ENCODE measurements around the gene PIGR.
A peak's percentile ranks its signal among the peaks of the same experiment; 100 is the strongest.

The PIGR gene

DNA sequence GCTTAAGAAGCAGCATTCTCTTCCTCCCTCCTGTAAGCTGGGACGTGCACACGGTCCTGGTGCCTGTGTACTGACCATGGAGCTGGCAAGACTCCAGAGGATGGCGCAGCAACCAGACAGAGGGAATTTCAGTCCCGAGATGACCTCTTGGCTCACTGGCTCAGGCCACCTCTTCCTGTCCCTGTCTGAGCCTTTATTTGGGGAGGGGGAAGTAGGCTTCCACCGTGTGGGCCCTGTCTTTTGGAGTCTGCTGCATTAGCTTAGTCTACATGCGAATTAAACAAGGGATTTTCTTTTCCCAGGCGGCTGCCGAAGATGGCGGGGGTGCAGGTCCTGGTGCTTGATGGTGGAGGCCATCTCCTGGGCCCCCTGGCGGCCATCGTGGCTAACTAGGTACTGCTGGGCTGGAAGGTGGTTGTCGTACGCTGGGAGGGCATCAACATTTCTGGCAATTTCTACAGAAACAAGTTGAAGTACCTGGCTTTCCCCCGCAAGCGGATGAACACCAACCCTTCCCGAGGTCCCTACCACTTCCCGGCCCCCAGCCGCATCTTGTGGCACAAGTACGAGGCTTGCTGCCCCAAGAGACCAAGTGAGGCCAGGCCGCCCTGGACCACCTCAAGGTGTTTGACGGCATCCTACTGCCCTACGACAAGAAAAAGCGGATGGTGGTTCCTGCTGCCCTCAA is 38.8 kb downstream of the PIGR start:
- DNase-seq: no peak

DNA sequence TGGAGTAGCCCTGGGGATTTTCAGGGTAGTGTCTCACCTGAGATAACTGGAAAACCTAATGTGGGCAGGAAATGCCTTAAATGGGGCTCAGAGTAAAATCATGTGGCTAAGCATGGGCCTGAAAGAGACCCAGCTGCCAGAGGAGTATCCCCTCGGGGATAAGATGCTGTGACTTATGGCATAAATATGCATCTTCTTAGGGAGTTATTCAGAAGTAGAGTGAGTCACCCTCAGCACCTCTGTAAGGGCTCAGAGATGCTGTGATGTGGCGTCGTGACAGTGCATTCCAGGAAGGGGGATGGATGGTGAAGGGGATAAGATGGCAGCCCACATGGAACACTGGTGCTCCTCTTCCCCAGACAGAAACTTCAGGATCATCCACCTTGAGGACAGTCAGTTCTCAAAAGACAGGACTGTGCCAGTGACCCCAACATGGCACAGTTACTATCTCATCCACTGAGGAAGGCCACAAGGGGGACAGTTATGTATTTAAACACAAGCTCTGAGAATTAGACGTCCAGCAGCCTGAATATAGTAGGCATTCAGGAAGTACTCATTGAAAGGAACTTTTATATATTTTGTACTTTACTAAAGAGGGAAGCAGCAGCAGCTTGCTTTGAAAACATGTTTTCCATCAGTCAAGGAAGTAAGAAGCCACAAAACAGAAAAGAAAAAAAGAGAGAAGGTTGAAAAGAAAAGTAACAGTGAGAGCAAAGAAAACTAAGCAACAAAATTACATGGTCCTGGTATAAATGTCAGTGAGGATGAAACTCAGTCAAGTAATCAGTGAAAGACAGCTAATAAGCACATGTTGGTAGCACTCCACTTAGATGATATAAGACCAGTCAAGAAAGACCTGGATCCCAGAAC is 40.7 kb downstream of the PIGR start:
- no peak for DNase-seq

DNA sequence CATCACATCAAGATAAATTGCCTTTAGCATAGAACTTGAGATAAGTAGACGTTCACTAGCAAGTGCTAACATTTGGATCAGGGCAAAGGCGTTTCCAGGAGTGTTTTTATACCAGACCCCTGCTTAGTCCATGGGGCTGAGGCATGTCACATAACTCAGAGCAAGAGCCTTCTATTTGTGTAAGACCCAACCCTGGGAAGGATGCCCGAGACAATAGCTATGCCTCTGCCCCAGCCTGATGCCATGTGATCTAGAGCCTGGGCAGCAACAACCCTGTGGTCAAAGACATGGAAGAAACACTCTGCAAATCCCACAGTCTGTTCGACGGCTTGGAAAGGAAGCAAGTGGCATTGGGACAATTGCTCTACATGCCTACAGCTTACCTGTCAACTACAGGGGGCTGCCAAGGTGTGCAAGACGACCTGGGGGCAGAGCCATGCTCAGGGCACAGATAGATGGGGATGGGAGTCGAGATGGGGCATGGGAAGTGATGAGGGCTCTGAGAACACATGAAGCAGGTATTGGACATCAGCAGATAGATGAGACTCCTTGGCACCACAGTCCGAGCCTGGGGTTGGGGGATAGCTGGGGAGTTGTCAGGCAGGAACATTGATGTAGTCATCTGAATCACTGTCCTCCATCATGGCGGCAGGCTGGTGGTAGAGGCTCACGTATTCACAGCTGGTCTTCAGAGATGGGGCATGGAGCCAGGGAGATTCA is 41.7 kb downstream of the PIGR start:
- no peak for DNase-seq

DNA sequence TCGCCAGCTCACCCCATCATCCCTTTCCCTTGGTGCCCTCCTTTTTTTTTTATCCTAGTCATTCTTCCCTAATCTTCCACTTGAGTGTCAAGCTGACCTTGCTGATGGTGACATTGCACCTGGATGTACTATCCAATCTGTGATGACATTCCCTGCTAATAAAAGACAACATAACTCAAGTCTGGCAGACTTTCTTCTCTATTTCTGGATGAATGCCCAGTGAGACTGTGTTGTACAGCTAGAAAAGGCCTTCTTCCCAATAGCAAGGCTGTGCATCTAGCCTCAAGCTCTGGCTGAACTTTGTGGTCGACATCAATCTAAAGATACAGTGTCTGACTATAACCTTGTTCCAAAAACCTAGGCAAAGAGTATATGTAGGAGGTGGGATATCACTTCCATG is 42.6 kb downstream of the PIGR start:
- no peak for DNase-seq

DNA sequence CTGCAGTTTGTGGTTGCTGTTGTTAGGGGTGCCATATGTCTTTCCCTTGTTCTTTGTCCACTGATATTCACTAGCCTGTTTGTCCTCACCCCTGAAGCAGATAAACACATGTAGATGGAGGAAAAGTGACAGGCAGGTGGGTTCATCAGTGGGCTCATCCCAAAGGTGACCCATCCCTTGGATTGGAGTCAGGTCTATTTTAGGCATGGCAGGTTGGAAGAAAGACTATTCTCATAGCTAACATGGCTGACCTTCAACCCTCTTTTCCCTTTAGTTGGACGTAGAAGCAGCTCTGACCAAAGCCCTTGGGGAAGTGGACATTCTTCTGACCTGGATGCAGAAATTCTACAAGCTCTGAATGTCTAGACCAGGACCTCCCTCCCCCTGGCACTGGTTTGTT is 43.6 kb downstream of the PIGR start:
- DNase-seq: no peak

DNA sequence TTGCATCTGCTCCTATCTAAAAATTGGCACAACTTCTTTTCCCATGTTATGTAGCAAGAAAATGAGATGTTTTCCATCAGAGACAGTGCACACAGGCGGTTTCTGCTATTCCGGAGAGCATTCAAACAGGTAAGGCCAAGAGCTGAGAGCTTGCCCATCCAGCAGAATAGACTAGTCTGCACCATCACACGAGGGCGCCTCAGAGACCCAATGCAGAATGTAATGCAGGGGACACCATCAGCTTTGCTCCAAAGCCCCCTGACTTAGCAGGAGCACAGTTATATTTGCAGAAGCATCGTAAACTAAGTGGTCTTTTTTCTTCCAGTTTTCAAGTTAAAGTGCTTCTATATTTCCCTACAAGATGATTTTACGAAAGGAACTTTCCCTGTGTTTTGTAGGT is 44.3 kb downstream of the PIGR start:
- no peak for DNase-seq

DNA sequence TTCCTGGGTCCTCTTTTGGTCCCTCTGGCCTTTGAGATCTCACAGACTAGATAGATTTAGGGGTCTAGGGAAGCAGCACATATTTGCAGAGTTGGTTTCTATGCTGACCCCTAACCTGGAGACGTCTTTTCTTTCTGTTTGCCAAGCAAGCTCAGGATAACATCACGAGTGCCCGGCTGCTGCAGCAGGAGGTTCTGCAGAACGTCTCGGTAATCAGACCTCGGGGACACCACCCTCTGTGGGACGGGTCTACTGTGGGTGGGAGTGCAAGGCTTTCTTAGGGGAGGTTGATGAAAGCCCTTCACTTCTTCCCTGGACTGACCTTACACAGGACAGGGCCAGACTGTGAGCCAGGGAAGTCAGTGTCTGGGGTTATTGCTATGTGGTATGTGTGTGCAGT is 46.1 kb downstream of the PIGR start:
- DNase-seq: no peak

DNA sequence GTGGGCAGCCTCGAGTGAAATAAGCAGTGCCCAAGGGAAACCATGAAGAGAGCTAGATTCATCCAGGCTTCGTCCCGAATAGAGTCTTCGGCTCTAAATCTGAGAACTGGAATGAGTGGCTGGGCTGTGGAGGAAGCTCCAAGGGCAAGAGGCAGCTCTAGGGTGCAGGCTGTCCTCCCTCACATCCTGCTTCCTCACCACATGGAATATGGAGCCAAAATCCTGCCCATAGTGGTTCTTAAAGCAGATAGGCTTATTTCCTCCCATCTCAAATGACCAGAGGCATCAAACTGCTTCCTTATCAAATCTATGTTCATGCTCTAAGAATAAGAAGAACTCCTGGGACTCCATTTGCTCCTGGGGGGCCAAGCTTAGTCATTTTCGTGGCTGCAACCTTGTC is 46.5 kb downstream of the PIGR start:
- DNase-seq: no peak

DNA sequence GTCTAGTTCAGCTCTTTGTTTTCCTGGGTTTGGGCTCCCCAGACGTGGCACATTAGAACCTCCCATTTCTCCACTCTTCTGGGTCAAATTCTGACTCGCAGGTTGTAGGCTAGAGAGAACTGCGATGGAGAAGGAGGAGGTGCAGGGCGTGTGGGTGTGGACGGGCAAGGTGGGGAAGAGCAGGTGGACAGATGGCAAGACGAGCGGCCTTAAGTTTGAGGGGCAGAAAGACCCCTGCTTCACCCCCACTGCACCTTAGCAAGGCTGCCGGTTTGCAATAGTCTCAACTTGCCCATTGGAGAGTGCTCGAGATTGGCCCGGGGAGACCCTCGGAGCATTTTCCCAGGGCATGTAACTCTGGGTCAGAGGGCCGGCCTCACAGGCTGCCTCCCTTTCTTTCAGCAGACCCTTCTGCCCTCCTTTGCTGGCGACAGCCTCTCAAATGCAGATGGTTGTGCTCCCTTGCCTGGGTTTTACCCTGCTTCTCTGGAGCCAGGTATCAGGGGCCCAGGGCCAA is 47.3 kb downstream of the PIGR start:
- DNase-seq: no peak

DNA sequence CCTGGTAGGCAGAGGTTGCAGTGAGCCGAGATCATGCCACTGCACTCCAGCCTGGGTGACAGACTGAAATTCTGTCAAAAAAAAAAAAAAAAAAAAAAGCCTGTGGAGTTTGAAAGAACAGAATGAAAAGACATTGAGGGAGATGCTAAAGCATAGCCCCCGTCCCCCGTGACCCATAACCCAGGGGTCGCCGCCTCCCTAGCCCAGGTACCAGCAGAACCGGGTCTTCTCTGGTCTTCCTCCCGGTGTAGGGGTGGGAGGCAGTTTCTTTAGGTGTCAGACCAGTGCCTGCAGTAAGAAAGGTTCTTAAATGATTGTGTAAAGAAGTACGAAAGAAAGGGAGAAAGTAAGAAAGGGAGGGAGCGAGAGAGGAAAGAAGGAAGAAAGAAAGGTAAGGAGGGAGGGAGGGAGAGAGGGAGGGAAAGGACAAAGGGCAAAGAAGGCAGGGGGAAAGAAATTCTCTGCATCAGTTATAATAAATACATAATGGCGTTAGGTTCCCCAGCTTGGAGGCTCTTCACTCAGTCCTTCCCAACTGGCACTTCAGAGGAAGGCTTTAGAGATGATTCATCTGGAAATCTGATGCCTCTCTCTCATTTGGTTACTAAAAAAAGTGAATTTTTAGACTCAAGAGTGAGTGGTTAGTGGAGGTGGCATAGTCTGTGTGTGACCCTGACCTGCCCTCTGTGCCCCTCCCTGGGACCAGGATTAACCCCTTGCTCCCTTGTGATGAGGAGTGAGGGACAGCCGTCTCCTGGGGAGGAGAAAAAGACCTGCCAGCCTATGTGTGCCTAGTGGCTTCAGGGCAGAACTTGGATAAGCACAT is 48.0 kb downstream of the PIGR start:
- DNase-seq: no peak

DNA sequence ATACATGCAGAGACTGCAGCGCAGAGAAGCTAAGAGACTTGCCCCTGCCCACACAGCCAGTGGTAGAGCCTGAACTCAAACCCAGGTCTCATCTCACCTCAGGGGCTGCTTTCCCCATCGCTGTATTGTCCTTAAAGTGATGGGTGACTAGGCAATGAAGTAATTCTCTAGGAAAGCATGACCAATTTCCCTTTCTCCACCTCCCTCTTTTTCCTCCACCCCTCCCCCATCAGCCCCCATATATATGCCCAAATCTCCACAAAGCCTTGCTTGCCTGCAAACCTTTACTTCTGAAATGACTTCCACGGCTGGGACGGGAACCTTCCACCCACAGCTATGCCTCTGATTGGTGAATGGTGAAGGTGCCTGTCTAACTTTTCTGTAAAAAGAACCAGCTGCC is 49.1 kb downstream of the PIGR start, which contains the start of gene IL24:
TSS of gene IL24 (plus strand) at position 269 of the 400 bp plus-strand sequence. CDS start 390 bp downstream, outside the sequence.
- no peak for DNase-seq

DNA sequence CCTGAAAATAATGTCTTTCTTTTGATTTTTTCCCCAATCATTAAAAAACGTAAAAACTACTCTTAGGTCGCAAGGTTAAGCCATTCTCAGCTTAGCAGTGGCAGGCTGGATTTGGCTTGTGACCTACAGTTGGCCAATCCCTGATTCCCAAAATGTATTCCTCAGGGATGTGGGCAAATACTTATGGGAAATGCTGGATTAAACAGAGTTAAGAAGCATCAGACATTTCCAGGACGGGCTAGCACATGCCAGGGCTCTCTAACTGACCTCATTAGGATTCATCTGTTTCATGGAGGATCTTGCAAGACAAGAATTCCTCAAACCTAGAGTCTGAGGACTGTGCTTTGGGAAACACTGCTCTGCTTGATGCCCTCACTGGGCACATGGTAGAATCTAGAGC is 50.0 kb downstream of the PIGR start:
- DNase-seq: peak; percentile 55

DNA sequence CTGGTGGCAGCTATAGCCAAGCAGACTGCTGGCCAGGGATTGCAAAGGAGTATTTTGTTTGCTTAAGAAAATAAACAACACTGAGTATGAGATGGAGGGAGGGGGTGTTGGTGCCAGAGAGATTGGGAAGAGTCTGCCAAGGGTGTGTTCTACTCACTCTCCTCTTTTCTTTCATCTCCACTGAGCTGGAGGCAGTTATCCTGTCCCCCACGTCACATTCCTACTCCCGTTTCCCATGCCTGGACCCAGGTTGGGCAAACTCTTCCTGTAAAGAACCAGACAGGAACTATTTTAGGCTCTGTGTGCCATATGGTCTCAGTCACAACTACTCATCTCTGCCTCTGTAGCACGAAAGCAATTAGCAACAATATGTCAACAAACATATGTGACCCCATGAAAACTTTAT is 50.4 kb downstream of the PIGR start:
- DNase-seq: peak; percentile 51

DNA sequence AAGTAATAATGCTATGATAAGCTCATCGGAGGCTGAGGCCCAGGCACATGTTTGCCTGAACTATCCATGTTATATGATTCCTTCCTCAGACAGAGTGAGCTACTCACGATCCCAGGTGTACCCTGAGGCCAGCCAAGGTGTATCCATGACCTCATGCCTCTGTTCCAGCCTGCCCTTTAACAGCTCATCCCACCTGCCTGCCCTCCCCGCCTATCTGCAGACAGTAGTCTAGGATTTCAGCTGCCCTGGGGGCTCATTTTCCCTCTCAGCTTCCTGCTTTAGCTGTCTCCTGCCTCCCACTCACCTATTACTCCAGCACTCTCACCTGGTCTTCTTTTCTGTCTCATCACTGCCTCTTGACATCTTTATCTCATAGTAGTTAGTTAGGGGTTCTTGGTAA is 50.9 kb downstream of the PIGR start:
- peak; percentile 54 for DNase-seq

DNA sequence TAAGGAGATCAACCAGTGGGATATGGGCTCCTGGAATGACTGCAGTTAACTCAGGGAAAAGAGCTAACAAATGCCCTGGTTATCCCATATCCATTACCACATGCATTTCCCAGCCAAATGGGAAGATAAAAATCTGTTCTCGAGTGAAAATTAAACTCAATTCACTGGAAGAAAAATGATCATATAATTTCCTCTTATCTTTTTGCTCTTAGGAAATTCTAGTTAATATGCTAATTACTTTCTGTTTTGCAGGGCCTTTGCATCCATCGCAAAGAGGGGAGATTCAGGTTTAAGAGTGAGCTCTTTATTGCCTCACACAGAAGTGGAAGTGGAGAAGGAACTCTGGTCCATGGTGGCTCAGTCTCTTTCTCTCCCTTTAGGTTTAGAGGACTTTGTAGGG is 52.9 kb downstream of the PIGR start:
- no peak for DNase-seq

DNA sequence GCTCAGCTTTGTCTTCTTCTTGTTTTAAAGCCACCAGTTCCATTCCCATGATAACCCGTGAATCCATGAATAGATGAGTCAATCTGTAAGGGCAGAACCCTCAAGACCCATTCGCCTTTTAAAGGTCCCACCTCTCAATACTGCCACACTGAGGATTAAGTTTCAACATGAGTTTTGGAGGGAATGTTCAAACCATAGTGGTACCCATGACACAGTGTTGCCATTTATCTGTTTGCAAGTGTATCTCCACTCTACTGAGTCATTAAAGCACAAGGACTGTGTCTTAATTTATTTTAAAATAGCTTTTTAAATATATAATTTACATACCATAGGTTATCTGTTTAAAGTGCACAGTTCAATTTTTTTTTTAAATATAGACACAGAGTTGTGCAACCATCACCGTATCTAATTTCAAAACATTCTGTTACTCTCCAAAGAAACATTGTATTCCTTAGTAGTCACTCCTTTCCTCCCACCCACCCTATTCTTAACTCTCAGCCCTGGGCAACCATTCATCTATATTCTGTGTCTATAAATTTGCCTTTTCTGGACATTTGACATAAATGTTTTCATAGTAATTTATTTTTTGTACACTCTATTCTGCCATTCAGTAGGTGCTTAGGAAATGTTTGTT is 53.8 kb downstream of the PIGR start:
- no peak for DNase-seq

DNA sequence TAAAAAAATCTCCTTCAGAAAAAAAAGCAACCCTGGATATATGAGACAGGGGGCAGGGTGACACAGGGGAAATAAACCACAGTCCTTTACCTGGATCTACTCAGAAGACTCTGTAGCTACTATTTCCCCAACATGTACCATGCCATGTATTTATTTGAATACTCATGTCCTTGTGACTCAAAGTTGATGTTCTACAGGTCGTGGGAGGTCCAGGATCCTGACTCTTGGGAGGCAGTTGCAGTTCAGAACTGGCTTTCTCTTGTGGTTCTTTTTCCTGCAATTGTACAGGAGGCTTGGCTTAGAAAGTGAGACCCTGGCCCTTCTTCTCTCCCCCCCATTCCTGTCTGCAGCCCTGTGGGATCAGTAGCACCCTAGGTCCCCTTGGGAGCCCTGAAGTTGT is 54.9 kb downstream of the PIGR start:
- no peak for DNase-seq

DNA sequence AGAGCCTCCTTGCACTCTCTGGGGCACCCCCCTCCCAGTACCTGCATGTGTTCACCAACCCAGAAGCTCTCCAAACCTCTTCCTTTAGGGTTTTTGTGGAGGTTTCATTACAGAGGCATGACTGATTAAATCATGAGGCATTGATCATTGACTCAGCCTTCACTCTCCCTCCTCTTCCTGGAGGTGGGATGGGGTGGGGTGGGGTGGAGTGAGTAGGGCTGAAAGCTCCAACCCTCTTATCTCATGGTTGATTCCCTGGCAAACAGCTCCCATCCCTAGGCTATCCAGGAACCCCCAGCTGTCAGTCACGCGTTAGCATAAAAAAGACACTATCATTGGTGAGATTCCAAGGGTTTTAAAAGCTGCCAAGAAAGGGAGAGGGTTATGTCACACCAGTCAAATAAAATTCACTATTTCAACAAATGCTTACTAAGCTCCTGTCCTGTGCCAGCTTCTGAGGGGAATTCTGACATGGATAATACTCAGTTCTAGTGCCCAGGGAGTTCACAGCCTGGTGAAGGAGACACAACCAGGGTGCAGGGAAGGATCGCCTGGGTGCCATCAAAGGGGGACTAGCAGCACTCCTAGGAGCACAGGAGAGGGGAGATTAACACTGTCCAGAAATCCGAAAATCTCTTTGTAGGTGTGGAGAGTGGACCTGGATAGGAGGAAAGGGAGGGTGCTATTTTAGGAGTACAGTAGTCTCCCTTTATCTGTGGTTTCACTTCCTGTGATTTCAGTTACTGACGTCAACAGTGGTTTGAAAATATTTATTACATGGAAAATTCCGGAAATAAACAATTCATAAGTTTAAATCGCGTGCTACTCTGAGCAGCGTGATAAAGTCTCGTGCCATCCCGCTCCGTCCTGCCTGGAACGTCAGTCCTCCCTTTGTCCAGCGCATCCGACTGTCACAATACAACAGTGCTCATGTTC is 55.9 kb downstream of the PIGR start:
- DNase-seq: no peak

DNA sequence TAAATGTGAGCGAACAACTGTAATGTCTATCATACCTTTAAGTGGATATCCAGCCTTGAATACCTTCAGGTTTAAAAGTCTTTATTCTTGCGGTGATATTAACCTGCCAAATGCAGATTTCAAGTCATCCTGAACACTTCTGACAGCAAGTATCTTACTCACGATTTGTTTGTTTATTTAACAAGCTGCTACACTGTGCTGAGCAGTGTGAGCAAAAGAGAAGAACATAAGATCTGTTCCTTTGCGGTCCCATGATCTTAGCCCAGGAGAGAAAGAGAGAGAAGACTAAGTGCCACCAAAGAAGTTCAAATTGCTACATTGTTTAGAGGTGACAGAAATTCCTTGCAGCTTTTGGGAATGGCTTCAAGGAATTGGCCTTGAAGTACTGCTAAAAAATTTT is 58.6 kb downstream of the PIGR start:
- no peak for DNase-seq

DNA sequence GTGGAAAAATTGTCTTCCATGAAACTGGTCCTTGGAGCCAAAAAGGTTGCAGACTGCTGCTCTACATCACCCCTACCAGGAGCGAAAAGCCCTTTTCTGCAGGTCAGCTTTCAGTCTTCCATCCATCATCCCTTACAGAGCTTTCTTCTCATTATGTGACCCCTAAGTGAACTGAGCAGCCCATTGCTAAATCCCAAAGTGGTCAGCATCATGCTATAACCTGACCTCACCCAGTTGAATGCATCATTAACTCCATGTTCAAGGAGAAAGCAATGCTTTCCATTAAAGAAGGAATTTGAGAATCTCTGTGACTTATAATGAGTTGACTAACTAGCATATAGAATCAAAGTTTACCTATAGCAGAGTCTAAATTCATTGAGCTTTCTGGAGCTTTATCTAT is 59.4 kb downstream of the PIGR start:
- DNase-seq: no peak

Measured in NCI-H2171 (cell line).